Measurements from ENCODE around the gene EXOSC1.

EXOSC1 gene

GRCh38 chr10:97390091-97390490 is 55.7 kb downstream of the EXOSC1 start:
- Mint-ChIP-seq H3K36me3 (ENCODE audit: low read depth) (peaks cover 67% of the 10 kb centered on the region), H3K27ac (peak overlapping the region; percentile 76), H3K4me1 (ENCODE audit: low read depth) (peaks cover 33% of the 10 kb centered on the region), H3K27me3 (no peaks in the 10 kb centered on the region), H3K9me3 (no peaks in the 10 kb centered on the region), H3K4me3 (no peak overlapping the region)
- intact Hi-C loops (cut with micrococcal nuclease): no loop called here

GRCh38 chr10:97388152-97388551 is 57.7 kb downstream of the EXOSC1 start:
- H3K27ac Mint-ChIP-seq: peak overlapping the region; percentile 91
- no peak overlapping the region for H3K4me3 Mint-ChIP-seq
- H3K27me3 Mint-ChIP-seq: no peaks in the 10 kb centered on the region
- intact Hi-C loops (cut with micrococcal nuclease): no loop called here
- H3K4me1 Mint-ChIP-seq (ENCODE audit: low read depth): peaks cover 33% of the 10 kb centered on the region
- H3K36me3 Mint-ChIP-seq (ENCODE audit: low read depth): peaks cover 69% of the 10 kb centered on the region
- H3K9me3 Mint-ChIP-seq: no peaks in the 10 kb centered on the region

Data from dendritic cell treated with granulocyte-macrophage colony-stimulating factor and Interleukin-4, amounts not matched to agents 40 ng/mL and 50 ng/mL, for 4 days (primary cell).